RPMI7951 (cell line): ENCODE measurements around the gene TEKT5. TPM values are rescaled to one million over a fixed set of nuclear protein-coding genes. Genes with fewer than 3 reads are reported as not detected.

Experiments
- DNase-seq: peaks from one replicate; pipeline ENCODE4 v3.0.0-alpha.2; 2012; ENCODE audit warnings: low read depth
- total RNA-seq: library from RNA; depleted of rRNA; stranded (reverse); fragments of >200 nt; shearing (Covaris generic); gene quantifications from 2 replicates; pipeline ENCODE4 v1.2.3, GENCODE V29; 2014; rRNA removed

TEKT5 gene
- total RNA-seq, 1 experiment from 2014 or later, result not detected

DNA sequence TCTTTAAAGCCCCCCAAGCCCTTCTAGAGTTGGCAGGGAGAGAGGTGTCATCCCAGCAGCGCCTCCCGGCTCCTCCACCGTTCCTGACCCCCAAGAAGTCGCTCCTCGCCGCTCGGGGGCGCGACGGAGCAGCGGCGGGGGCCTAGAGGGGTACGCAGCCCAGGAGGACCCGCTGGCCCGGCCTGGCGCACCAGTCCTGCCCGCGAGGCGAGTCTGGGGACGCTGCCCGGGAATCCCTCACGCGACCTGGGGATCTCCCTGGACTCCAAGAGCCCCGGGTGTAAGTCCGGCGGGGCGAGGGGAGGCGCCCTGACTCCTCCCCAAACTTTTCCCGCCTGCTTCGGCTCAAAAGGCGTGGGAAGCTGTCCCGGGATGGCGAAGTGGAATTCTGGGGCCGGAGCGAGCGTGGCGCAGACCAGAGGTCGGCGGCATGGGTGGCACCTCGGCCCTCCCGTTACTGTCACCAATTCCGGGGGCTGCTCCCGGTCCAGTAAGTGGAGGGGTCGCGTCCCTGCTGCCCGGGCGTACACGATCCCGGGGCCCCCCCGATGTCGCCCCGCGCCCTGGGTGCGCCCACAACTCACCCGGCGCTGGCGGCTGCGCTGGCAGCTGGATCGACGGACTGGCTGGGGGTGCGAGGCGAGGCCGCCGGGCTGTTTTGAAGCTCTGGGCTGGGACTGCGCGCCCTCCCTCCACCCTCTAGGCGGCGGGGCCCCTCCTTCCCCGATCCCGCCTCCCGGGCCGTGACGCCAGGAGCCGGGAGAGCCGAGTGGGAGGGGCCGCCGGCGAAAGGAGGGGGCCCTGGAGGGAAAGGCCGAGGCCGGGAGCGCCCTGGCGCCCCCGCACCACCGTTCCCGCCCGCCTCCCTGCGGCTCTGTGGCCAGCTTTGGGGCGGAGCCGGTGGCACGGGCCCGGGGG lies 114.5 kb downstream of the TEKT5 start, which contains the start of gene EMP2:
TSS of gene EMP2 (minus strand) at position 634 of the 918 bp plus-strand sequence. CDS start 32,981 bp downstream, outside the sequence.
- DNase-seq, result peak; percentile 76

DNA sequence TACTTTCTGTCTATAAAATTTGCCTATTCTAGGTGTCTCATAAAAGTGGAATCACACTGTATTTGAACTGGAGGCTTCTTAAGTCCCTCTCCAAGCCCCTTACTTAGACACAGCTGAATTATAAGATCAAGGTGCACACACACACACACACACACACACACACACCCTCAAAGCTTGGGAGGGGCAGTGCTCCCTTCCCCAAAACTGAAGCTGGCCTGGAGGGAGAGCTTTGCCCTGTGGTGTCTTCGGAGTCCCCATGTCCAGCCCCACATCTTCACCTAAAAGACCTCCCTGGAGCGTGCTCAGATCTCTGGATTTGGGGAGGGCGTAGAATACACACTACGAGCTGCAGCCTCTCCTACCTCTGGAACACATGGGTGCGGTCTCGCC lies 115.2 kb downstream of the TEKT5 start:
- no peak for DNase-seq

DNA sequence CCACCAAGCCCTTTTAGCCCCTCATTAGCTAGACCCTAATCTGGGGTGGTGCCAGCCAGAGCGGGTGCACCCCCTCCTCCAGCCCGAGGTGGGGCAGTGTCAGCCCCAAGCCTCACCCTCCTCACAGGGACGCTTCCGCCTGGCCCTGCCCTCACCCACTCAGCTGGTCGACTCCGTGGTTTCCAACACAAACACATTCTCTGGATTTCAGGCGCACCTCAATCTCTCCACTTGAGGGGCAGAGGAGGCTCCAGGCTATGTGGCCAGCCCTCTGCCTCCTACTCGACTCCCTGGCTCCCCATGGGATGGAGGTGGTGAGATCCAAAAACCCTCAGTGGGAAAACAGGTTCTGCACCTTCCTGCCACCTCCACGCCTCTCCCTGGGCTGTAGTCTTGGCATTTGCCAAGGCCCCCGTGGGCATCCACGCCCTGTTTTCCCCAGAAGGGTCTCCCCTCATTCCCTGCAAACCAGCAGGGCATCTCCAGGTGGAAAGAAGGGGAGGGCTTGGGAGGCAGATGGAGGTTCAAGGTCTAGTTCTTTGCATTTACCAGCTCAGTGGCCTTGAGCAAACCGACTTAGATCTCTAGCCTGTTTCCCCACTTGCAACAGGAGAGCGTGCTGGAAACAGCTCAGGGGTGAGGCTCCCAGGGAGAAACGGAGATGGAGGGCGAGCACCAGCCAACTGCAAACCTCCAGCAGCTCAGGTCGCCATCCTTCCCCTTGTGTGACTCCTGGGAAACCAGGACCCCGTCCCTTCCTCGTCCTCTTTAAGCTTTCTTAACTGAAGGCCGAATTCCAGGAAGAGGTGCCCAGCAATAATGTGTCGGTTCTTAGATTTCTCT lies 116.0 kb downstream of the TEKT5 start:
- no peak for DNase-seq

Other genes with a start within 250 kb of the TEKT5 start
- 35.8 and 37.0 TPM in 2 replicates for gene EMP2, start 114.3 kb downstream of the TEKT5 start, total RNA-seq
- gene NUBP1, start 48.9 kb upstream of the TEKT5 start, total RNA-seq, result 31.8 and 35.1 TPM in 2 replicates
- gene TVP23A, start 123.9 kb upstream of the TEKT5 start, total RNA-seq, result not detected in 2 replicates
- gene CIITA, start 182.3 kb upstream of the TEKT5 start, total RNA-seq, result 0.12 and 0.49 TPM in 2 replicates
- gene DEXI, start 247.5 kb upstream of the TEKT5 start, total RNA-seq, result 39.4 and 44.8 TPM in 2 replicates
- 8.7 and 8.8 TPM in 2 replicates for gene CLEC16A, start 249.6 kb upstream of the TEKT5 start, total RNA-seq